HepG2 (cell line): ENCODE measurements around the gene MLYCD. TPM values are rescaled to one million over a fixed set of nuclear protein-coding genes. Genes with fewer than 3 reads are reported as not detected.

Experiments used
- ARHGAP35 ChIP-seq: sonication (generic); formaldehyde crosslinking; IDR thresholded peaks from 2 replicates; pipeline ENCODE4 v1.9.0; 2022; ENCODE audit warnings: mild to moderate bottlenecking, inconsistent platforms, moderate library complexity, missing genetic modification reagents, borderline replicate concordance
- BHLHE40 ChIP-seq: IDR thresholded peaks from 2 replicates; pipeline ENCODE4 v1.6.1; 2011; ENCODE audit warnings: low read length, improper control_type of control experiment
- CEBPB ChIP-seq: IDR thresholded peaks from 2 replicates; pipeline ENCODE4 v1.6.1; 2011; ENCODE audit warnings: low read depth, low read length, improper control_type of control experiment, borderline replicate concordance
- DNMT1 ChIP-seq: sonication (generic); formaldehyde crosslinking; IDR thresholded peaks from 2 replicates; pipeline ENCODE4 v1.5.1; 2020; ENCODE audit warnings: mild to moderate bottlenecking, missing genetic modification reagents
- DR1 ChIP-seq: sonication (generic); formaldehyde crosslinking; IDR thresholded peaks from 2 replicates; pipeline ENCODE4 v1.8.0; 2021; ENCODE audit warnings: mild to moderate bottlenecking, missing genetic modification reagents, inconsistent platforms
- ETV5 ChIP-seq: IDR thresholded peaks from 2 replicates; pipeline ENCODE4 v1.6.1; 2018; ENCODE audit warnings: missing biosample characterization, missing genetic modification reagents, inconsistent platforms, borderline replicate concordance
- GATAD1 ChIP-seq: IDR thresholded peaks from 2 replicates; pipeline ENCODE4 v1.6.1; 2016; ENCODE audit warnings: missing genetic modification reagents, missing compliant biosample characterization
- KLF16 ChIP-seq, 2 experiments: sonication (generic) in 1 of 2; formaldehyde crosslinking in 1 of 2; IDR thresholded peaks; 2 replicates each; pipeline versions ENCODE4 v1.6.1 to v1.8.0; 2016 to 2023; ENCODE audit warnings: missing genetic modification reagents in 2 of 2, missing compliant biosample characterization in 1 of 2
- NPAS2 ChIP-seq: sonication (generic); formaldehyde crosslinking; IDR thresholded peaks from 2 replicates; pipeline ENCODE4 v1.8.0; 2022; ENCODE audit warnings: mild to moderate bottlenecking, missing genetic modification reagents, borderline replicate concordance
- NR0B2 ChIP-seq: sonication (generic); formaldehyde crosslinking; IDR thresholded peaks from 2 replicates; pipeline ENCODE4 v1.4.0; 2020; ENCODE audit warnings: mild to moderate bottlenecking, missing genetic modification reagents
- RBM22 ChIP-seq: fragments of 200-400 bp; formaldehyde crosslinking; optimal IDR thresholded peaks from 2 replicates; pipeline ENCODE3; 2017; ENCODE audit warnings: mild to moderate bottlenecking, low read length, moderate library complexity
- RBM39 ChIP-seq: fragments of 200-400 bp; formaldehyde crosslinking; IDR thresholded peaks from one replicate; pipeline ENCODE4 v1.6.1; 2018; ENCODE audit warnings: antibody characterized with exemption, mild to moderate bottlenecking, low read depth, low read length; ENCODE audit not compliant: poor library complexity, severe bottlenecking
- SMAD3 ChIP-seq: sonication (generic); formaldehyde crosslinking; IDR thresholded peaks from 2 replicates; pipeline ENCODE4 v1.4.0; 2020; ENCODE audit warnings: missing genetic modification reagents
- SOX6 ChIP-seq, 2 experiments: fragments of 450-650 bp in 1 of 2; sonication (generic) in 1 of 2; formaldehyde crosslinking in 1 of 2; IDR thresholded peaks; 2 replicates each; pipeline versions ENCODE4 v1.4.0 to v1.6.1; 2017 to 2020; ENCODE audit warnings: antibody characterized with exemption in 1 of 2, mild to moderate bottlenecking in 1 of 2, missing genetic modification reagents in 1 of 2
- TBX2 ChIP-seq: sonication (generic); formaldehyde crosslinking; IDR thresholded peaks from 2 replicates; pipeline ENCODE4 v1.5.0; 2020; ENCODE audit warnings: missing genetic modification reagents, mild to moderate bottlenecking, borderline replicate concordance
- TFAP4 ChIP-seq: sonication (generic); IDR thresholded peaks from 2 replicates; pipeline ENCODE4 v1.6.1; 2016; ENCODE audit warnings: low read depth, borderline replicate concordance
- THAP11 ChIP-seq: IDR thresholded peaks from 2 replicates; pipeline ENCODE4 v1.6.1; 2016; ENCODE audit warnings: missing biosample characterization, missing genetic modification reagents
- ZBTB46 ChIP-seq: sonication (generic); formaldehyde crosslinking; IDR thresholded peaks from 2 replicates; pipeline ENCODE4 v1.4.0; 2020; ENCODE audit warnings: mild to moderate bottlenecking, missing genetic modification reagents, borderline replicate concordance
- ZNF12 ChIP-seq: sonication (generic); formaldehyde crosslinking; IDR thresholded peaks from 2 replicates; pipeline ENCODE4 v1.5.0; 2020; ENCODE audit warnings: missing genetic modification reagents
- ZNF124 ChIP-seq: sonication (generic); formaldehyde crosslinking; IDR thresholded peaks from 2 replicates; pipeline ENCODE4 v1.4.0; 2020; ENCODE audit warnings: missing genetic modification reagents
- ZNF329 ChIP-seq: sonication (generic); formaldehyde crosslinking; IDR thresholded peaks from 2 replicates; pipeline ENCODE4 v1.9.0; 2021; ENCODE audit warnings: low read depth, mild to moderate bottlenecking, missing genetic modification reagents
- ZNF530 ChIP-seq: sonication (generic); formaldehyde crosslinking; IDR thresholded peaks from 2 replicates; pipeline ENCODE4 v1.5.0; 2020; ENCODE audit warnings: low read depth, mild to moderate bottlenecking, missing genetic modification reagents
- ZNF614 ChIP-seq: IDR thresholded peaks from 2 replicates; pipeline ENCODE4 v1.6.1; 2018; ENCODE audit warnings: missing biosample characterization, missing genetic modification reagents, inconsistent platforms, borderline replicate concordance
- polyA plus RNA-seq, 8 experiments: library from polyadenylated mRNA; depleted of rRNA in 3 of 8; stranded (reverse) in 7 of 8; unstranded in 1 of 8; fragments of >200 nt; fragmentation: Illumina TruSeq in 4 of 8; extraction: Trizol in 4 of 8; gene quantifications; 2 replicates each; pipeline versions ENCODE4 v1.2.1 to v1.2.3, GENCODE V29; 2011 to 2016; ENCODE audit warnings: low read depth in 4 of 8, missing spikeins in 1 of 8, mixed read lengths in 1 of 8; ENCODE audit not compliant: insufficient read depth in 1 of 8
- total RNA-seq, 5 experiments: library from RNA; depleted of rRNA; stranded (reverse); fragments of >200 nt; fragmentation: Illumina TruSeq; extraction: Trizol; gene quantifications; 2 replicates each; pipeline ENCODE4 v1.2.3, GENCODE V29; 2016; ENCODE audit warnings: low read depth in 1 of 5
- TF ChIP-seq, protein P1 (sequence below): sonication (generic); formaldehyde crosslinking; IDR thresholded peaks from 2 replicates; pipeline ENCODE4 v1.5.1; 2020; ENCODE audit warnings: missing genetic modification reagents, mild to moderate bottlenecking, borderline replicate concordance

The MLYCD gene
- total and polyA plus RNA-seq, 2 of the 13 experiments (the other 11 are each of a cell fraction or from before 2014, with no cell fraction given) = 1.8 to 4.0 TPM

- TF ChIP-seq TBX2 (CRISPR knock-in tag) (no peak), SMAD3 (CRISPR knock-in tag) (peak; percentile 83; the same call in 1 of the 2 replicates), NR0B2 (CRISPR knock-in tag) (no peak), ZNF614 (CRISPR knock-in tag) (peak; percentile 71; the same call in 1 of the 2 replicates), THAP11 (CRISPR knock-in tag) (0 out of 2 replicates have a peak, but pooled peaks have one; percentile 39), GATAD1 (peak; percentile 61), ARHGAP35 (CRISPR knock-in tag) (no peak), NPAS2 (no peak), RBM39 (no peak), ZNF12 (no peak), ZNF530 (CRISPR knock-in tag) (no peak), DR1 (CRISPR knock-in tag) (no peak), SOX6 (IDR thresholded peaks at IDR 0.05) (no peak), SOX6 (CRISPR knock-in tag; IDR thresholded peaks at IDR 0.05) (peak; percentile 30; the same call in 1 of the 2 replicates), DNMT1 (0 out of 2 replicates have a peak, but pooled peaks have one; percentile 55), ZNF329 (CRISPR knock-in tag) (0 out of 2 replicates have a peak, but pooled peaks have one; percentile 39), ZBTB46 (CRISPR knock-in tag) (no peak), RBM22 (no peak), CEBPB (no peak), ETV5 (CRISPR knock-in tag) (no peak), KLF16 (CRISPR knock-in tag; IDR thresholded peaks at IDR 0.05) (peak in 1 of 2 experiments; percentile 76; a peak in 2 of 4 replicates), ZNF124 (CRISPR knock-in tag) (0 out of 2 replicates have a peak, but pooled peaks have one; percentile 48), TFAP4 (peak; percentile 32; the same call in 1 of the 2 replicates), BHLHE40 (peak; percentile 47; the same call in 1 of the 2 replicates)
- TF ChIP-seq, protein P1, sequence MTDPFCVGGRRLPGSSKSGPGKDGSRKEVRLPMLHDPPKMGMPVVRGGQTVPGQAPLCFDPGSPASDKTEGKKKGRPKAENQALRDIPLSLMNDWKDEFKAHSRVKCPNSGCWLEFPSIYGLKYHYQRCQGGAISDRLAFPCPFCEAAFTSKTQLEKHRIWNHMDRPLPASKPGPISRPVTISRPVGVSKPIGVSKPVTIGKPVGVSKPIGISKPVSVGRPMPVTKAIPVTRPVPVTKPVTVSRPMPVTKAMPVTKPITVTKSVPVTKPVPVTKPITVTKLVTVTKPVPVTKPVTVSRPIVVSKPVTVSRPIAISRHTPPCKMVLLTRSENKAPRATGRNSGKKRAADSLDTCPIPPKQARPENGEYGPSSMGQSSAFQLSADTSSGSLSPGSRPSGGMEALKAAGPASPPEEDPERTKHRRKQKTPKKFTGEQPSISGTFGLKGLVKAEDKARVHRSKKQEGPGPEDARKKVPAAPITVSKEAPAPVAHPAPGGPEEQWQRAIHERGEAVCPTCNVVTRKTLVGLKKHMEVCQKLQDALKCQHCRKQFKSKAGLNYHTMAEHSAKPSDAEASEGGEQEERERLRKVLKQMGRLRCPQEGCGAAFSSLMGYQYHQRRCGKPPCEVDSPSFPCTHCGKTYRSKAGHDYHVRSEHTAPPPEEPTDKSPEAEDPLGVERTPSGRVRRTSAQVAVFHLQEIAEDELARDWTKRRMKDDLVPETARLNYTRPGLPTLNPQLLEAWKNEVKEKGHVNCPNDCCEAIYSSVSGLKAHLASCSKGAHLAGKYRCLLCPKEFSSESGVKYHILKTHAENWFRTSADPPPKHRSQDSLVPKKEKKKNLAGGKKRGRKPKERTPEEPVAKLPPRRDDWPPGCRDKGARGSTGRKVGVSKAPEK = no peak
These were observed 27.9 kb downstream of the MLYCD start (continued) for GRCh38 chr16:83926726-83927397.
